ELF-1 (cell line): ENCODE data around the gene ZDHHC19.
"Not testable (repeated sequence)": the region's sequence is repeated elsewhere in the genome, so short reads cannot be mapped to it uniquely, and the experiment has no call there.

Experiments
- DNase-seq: peaks from one replicate; pipeline ENCODE4 v3.0.0-alpha.2; 2016; ENCODE audit warnings: low read depth, low spot score

Gene ZDHHC19

GRCh38 chr3:196210673-196211556, at the start of gene ZDHHC19:
Gene ZDHHC19 (minus strand): TSS chr3:196211400. CDS start chr3:196211315, 85 bp downstream.
- DNase-seq: peak; percentile 53

GRCh38 chr3:196260784-196261183, 49.6 kb upstream of the ZDHHC19 start:
- no peak for DNase-seq

DNA sequence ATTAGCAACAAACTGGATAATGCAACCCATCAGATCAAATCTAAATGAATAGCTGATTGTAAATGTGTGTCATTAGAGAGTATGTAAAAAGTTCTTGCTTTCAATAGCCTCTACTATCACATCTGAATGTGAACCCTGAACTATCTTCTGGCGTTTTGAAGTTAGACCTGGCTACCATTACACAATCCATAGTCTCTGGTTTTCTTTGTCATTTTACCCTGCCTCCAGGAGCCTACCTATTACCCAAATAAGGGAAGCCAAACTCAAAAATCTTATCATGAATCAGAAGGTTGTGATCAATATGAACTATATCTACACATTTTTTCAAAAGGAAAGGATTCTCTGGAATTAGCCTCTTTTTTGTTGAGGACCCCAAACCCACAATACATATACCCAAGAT, 44.6 kb upstream of the ZDHHC19 start:
- no peak for DNase-seq

DNA sequence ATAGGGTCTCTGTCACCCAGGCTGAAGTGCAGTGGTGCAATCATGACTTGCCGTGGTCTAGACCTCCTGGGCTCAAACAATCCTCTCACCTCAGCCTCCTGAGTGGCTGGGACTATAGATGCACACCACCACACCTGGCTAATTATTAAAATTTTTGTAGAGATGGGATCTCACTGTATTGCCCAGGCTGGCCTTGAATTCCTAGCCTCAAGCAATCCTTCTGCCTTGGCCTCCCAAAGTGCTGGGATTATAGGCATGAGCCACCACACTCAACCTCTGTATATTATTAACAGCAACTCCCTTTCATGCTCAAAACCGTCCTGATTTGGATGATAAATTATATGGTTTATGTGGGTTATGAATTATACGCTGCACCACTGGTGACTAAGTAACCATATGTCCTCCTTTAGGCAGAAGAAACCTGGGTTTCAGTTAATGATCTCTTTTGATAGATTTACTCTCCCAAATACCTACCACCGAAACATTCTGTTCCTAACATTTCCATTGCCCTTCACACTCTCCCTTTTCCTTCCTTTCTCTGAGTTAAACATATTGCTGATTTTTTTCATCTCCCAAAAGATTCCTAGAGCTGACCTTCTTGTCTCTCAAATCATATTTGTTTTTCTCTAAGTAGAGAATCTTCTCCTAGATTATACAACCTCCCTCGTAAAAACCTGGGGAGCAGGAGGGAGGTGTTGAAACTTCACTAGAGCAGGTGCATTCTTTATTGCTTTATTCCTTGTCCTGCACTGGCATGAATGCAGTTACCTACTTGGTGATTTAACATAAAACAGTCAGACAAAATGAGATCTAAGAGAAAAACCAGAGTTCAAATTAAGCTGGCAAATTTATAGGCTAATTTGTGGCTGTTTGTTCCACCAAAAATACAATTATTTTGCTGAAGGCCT, 43.4 kb upstream of the ZDHHC19 start:
- DNase-seq: no peak

DNA sequence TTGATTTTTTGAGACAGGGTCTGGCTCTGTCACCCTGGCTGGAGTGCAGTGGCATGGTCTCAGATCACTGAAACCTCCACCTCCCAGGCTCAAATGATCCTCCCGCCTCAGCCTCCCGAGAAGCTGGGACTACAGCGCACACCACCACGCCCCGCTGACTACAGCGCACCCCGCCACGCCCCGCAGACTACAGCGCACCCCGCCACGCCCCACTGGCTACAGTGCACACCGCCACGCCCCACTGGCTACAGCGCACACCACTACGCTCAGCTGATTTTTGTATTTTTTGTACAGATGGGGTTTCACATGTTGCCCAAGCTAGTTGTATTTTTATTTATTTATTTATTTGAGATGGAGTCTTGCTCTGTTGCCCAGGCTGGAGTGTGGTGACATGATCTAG, 40.7 kb upstream of the ZDHHC19 start:
- DNase-seq: no peak

- DNase-seq: no peak
These were observed 35.6 kb upstream of the ZDHHC19 start for GRCh38 chr3:196246612-196247308.

DNA sequence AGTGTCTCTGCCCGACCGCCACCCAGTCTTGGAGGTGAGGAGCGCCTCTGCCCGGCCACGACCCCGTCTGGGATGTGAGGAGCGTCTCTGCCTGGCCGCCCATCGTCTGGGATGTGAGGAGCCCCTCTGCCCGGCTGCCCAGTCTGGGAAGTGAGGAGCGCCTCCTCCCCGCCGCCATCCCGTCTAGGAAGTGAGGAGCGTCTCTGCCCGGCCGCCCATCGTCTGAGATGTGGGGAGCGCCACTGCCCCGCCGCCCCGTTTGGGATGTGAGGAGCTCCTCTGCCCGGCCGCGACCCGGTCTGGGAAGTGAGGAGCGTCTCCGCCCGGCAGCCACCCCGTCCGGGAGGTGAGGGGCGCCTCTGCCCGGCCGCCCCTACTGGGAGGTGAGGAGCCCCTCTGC, 33.0 kb upstream of the ZDHHC19 start:
- DNase-seq: not testable (repeated sequence)

- no peak for DNase-seq
These were observed 30.5 kb upstream of the ZDHHC19 start for GRCh38 chr3:196241704-196242103.

- no peak for DNase-seq
These were observed 29.2 kb upstream of the ZDHHC19 start for GRCh38 chr3:196240424-196240823.

DNA sequence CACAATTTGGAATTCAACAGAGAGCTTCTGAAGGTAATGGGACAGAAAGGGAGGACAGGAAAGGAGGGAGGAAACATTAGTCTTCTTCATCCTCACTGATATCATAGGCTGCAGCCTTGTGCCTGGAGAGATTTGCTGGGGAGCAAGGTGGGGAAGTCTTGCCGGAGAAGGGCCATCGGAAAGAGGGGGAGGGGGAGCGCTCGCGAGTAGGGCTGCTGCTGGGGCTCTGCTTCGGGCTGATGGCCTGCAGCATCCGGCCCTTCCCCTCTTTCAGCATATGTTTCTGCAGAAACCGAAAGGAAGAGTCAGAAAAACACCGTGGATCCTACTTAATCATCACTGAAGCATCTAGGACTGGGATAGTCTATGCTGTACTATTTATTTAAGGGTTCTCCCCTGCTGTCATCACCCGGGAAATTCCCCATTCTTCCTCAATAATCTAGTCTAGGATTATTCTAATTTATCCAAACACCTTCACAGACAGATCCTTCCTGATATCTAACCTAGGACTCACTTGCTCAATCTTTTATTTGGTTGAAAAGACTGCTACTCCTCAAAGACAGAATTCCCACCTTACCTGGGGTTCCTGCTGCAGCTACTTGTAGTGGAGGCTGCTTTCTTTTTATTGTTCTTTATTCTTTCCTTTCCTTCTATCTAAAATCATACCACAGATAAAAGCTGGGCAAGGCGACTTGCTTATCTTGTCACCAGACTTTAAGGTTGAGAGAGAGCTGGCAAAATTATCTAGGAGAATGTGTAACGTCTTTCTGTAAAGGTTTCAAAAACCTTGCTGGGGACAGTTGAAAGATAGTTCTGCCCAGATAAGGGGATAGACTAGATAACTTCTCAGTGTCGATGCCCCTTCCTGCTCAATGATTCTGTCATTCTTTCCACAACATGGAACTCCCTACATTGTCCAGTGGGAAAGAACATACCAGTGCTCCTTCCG, 27.7 kb upstream of the ZDHHC19 start:
- DNase-seq: no peak

DNA sequence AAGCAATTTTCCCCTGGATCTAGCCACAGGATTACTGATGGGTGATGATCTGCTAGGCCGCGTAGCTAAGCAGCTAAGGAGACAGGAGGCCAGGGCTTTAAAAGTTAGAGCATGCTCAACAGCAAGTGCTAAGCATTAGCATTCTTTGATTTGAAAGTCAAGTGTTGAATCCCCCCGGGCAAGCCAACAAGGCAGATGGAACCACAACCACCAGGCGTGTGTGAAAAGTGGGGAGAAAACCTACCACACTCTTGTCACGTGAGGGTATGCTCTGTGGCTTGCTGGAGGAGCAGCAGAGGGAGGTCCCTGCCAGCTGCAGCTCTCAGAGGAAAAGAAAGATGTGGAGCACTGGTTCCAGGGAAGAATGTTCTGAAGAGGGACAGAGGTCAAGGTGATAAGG, 26.0 kb upstream of the ZDHHC19 start:
- no peak for DNase-seq

GRCh38 chr3:196236223-196236622, 25.0 kb upstream of the ZDHHC19 start:
- DNase-seq: no peak

GRCh38 chr3:196235452-196236122, 24.4 kb upstream of the ZDHHC19 start:
- no peak for DNase-seq

DNA sequence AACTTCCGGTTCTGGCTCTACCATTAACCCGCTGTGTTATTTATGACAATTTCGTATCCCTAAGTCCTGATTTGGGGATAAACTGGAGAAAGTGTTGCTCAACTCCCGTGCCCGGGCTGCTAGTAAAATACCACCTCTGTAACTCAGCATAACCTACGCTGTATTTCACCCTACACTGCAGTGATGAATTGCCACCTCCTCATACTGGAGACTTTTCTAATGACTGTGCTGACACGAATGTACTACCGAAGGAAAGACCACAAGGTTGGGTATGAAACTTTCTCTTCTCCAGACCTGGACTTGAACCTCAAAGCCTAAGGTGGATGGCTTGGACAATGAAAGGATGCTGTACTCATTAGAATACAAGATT, 21.7 kb upstream of the ZDHHC19 start:
- DNase-seq: no peak

DNA sequence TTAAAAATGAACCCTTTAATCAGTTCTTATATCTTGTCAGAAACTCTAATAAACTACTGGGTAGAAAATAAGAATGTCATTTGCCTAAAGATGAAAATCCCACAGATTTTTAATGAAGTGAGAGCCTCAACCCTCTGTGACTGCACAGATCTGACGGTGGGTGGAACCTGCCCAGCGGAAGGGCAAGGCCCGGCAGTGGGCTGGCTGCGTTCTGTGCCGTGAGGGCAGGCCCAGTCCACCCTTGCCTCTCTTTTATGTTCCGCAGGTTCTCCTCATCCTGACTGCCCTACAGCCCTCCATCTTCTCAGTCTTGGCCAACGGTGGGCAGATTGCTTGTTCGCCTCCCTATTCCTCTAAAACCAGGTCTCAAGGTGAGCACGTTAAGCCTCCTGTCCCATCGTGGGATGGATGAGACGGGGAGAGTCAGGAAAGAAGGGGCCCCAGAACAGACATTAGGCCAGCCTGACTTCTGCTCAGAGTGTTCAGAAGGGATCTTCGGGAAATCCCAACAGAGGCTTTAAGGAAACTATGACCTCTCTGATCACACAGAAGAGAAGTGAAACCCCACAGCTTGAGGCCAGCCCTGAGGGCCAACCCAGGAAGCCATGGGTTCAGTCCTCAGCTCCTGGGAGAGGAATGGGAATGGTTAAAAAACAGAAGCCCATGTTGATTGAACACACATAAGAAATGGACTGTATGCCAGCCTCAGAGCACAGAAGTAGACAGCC, 21.1 kb upstream of the ZDHHC19 start:
- DNase-seq: no peak

GRCh38 chr3:196227629-196228493, 16.7 kb upstream of the ZDHHC19 start:
- peak; percentile 80 for DNase-seq

- DNase-seq: peak; percentile 42
These were observed 15.9 kb upstream of the ZDHHC19 start for GRCh38 chr3:196227121-196227561.

DNA sequence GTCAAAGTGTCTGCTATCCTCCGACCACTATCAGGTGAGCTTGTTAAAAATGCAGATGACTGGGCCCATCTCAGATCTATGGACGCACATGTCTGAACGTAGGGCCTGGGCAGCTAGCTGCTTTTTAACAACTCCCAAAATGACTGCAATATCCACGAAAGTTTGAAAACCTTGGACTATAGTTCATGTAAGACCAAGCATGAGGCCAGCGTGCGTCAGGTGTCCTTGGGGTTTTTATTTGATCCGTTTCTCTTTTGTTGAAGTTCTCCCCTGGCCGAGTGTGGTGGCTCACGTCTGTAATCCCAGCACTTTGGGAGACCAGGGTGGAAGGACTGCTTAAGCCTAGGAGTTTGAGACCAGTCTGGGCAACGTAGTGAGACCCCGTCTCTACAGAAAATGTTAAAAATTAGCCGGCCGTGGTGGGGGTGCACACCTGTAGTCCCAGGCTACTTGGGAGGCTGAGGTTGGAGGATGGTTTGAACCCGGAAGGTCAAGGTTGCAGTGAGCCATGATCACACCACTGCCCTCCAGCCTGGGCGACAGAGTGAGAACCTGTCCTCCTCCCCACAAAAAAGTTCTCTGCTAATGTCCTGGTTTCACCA, 14.7 kb upstream of the ZDHHC19 start:
- no peak for DNase-seq
